ENCODE data around the gene ANKRD6.

Gene ANKRD6

GRCh38 chr6:89414215-89414614 lies 18.7 kb upstream of the ANKRD6 start:
- no peak for DNase-seq

- no peak for DNase-seq
These were observed 17.8 kb upstream of the ANKRD6 start for GRCh38 chr6:89415185-89415584.

GRCh38 chr6:89416796-89417195 lies 16.2 kb upstream of the ANKRD6 start:
- DNase-seq, result no peak

- no peak for DNase-seq
These were observed 2.6 kb upstream of the ANKRD6 start for GRCh38 chr6:89430201-89430962.

GRCh38 chr6:89433252-89434149 lies 549 bp downstream of the ANKRD6 start:
- DNase-seq, result no peak

GRCh38 chr6:89434150-89434499 lies 1.2 kb downstream of the ANKRD6 start:
- DNase-seq, result no peak

GRCh38 chr6:89434954-89435353 lies 2.0 kb downstream of the ANKRD6 start:
- DNase-seq, result no peak

- no peak for DNase-seq
These were observed 3.3 kb downstream of the ANKRD6 start for GRCh38 chr6:89436226-89436625.

GRCh38 chr6:89438248-89438647 lies 5.3 kb downstream of the ANKRD6 start:
- no peak for DNase-seq

- no peak for DNase-seq
These were observed 6.1 kb downstream of the ANKRD6 start for GRCh38 chr6:89439014-89439413.

- no peak for DNase-seq
These were observed 7.2 kb downstream of the ANKRD6 start for GRCh38 chr6:89440200-89440599.

- DNase-seq, result peak; percentile 68
These were observed 10.7 kb downstream of the ANKRD6 start for GRCh38 chr6:89443658-89444057.

GRCh38 chr6:89449193-89449592 lies 16.2 kb downstream of the ANKRD6 start:
- DNase-seq, result no peak

GRCh38 chr6:89452281-89452680 lies 19.3 kb downstream of the ANKRD6 start:
- no peak for DNase-seq

GRCh38 chr6:89454300-89454699 lies 21.3 kb downstream of the ANKRD6 start:
- DNase-seq, result no peak

- DNase-seq, result no peak
These were observed 25.8 kb downstream of the ANKRD6 start for GRCh38 chr6:89458704-89459103.

GRCh38 chr6:89459501-89459900 lies 26.5 kb downstream of the ANKRD6 start:
- no peak for DNase-seq

- no peak for DNase-seq
These were observed 27.8 kb downstream of the ANKRD6 start for GRCh38 chr6:89460713-89461112.

GRCh38 chr6:89462503-89462902 lies 29.6 kb downstream of the ANKRD6 start:
- no peak for DNase-seq

GRCh38 chr6:89464295-89464694 lies 31.3 kb downstream of the ANKRD6 start:
- DNase-seq, result no peak

- DNase-seq, result no peak
These were observed 34.5 kb downstream of the ANKRD6 start for GRCh38 chr6:89467437-89467836.

GRCh38 chr6:89468998-89469397 lies 36.0 kb downstream of the ANKRD6 start:
- no peak for DNase-seq

- no peak for DNase-seq
These were observed 38.4 kb downstream of the ANKRD6 start for GRCh38 chr6:89471287-89471867.

GRCh38 chr6:89475101-89475500 lies 42.1 kb downstream of the ANKRD6 start:
- DNase-seq, result no peak

All from kidney glomerular epithelial cell (primary cell).